ENCODE results near the gene PGM1.

PGM1 gene

GRCh38 chr1:63705078-63705477, 111.9 kb downstream of the PGM1 start:
- H3K27ac ChIP-seq (ENCODE audit: low read depth in 2 of 2, low read length in 2 of 2), result no peak overlapping the region
- no peak overlapping the region for H3K9ac ChIP-seq (ENCODE audit: low read depth in 1 of 2, low read length in 2 of 2)
- H3K9me3 ChIP-seq (ENCODE audit: control insufficient read depth in 2 of 2, low read length in 2 of 2), result no peaks in the 10 kb centered on the region
- no peaks in the 10 kb centered on the region for H3K36me3 ChIP-seq (ENCODE audit: control insufficient read depth in 2 of 2, insufficient read depth in 2 of 2, low read length in 2 of 2)
- H3K4me3 ChIP-seq (ENCODE audit: low read length in 2 of 2), result no peak overlapping the region
- peaks cover 12 to 16% of the 10 kb centered on the region in 2 donors for H3K4me1 ChIP-seq (ENCODE audit: control insufficient read depth in 2 of 2, insufficient read depth in 2 of 2, low read length in 2 of 2)
- no peaks in the 10 kb centered on the region for H3K27me3 ChIP-seq (ENCODE audit: control insufficient read depth in 2 of 2, insufficient read depth in 2 of 2, low read length in 2 of 2)

GRCh38 chr1:63709267-63709828, 116.1 kb downstream of the PGM1 start:
- Histone ChIP-seq H3K4me1 (ENCODE audit: control insufficient read depth in 2 of 2, insufficient read depth in 2 of 2, low read length in 2 of 2) (peaks cover 2 to 8% of the 10 kb centered on the region in 2 donors), H3K4me3 (ENCODE audit: low read length in 2 of 2) (no peak overlapping the region), H3K9ac (ENCODE audit: low read depth in 1 of 2, low read length in 2 of 2) (no peak overlapping the region), H3K36me3 (ENCODE audit: control insufficient read depth in 2 of 2, insufficient read depth in 2 of 2, low read length in 2 of 2) (no peaks in the 10 kb centered on the region), H3K27me3 (ENCODE audit: control insufficient read depth in 2 of 2, insufficient read depth in 2 of 2, low read length in 2 of 2) (no peaks in the 10 kb centered on the region), H3K9me3 (ENCODE audit: control insufficient read depth in 2 of 2, low read length in 2 of 2) (no peaks in the 10 kb centered on the region), H3K27ac (ENCODE audit: low read depth in 2 of 2, low read length in 2 of 2) (no peak overlapping the region)

Data from mucosa of rectum (tissue), 2 donors.